ENCODE measurements around the gene KCNK15.

KCNK15 gene

DNA sequence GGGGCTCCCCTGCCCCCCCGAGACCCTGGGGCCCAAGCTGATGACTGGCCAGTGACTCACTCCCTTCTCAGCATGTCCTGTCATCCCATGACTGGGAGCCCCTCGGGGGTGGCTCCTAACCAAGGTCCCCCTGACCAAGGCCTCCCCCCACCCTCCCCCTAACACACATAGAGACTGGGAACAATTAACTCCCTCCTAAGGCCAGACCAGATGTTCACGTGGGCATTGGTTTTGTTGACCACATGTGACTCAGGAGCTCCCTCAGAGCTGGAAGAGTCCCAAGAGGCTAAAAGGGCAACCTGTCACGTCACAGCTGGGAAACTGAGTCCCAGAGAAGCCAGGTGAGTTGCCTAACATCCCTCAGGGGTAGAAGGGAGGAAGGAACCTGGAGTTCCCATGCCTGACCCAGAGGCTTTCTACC, 41.1 kb upstream of the KCNK15 start:
- no peaks in the 10 kb centered on the region for H3K9me3 ChIP-seq (ENCODE audit: control insufficient read depth, insufficient read depth, low read length)
- peaks cover 9% of the 10 kb centered on the region for H3K4me1 ChIP-seq (ENCODE audit: control insufficient read depth, insufficient read depth, low read length)
- H3K4me3 ChIP-seq (ENCODE audit: low read length), result no peak overlapping the region
- H3K27ac ChIP-seq (ENCODE audit: low read length), result no peak overlapping the region
- no peaks in the 10 kb centered on the region for H3K36me3 ChIP-seq (ENCODE audit: control insufficient read depth, insufficient read depth, low read length)
- no CpG with 5 or more reads among the region's 4 CpGs for WGBS (ENCODE audit: insufficient coverage, insufficient read length)
- DNase-seq (ENCODE audit: low read depth, low spot score), result no peak
- no peaks in the 10 kb centered on the region for H3K27me3 ChIP-seq (ENCODE audit: control insufficient read depth, insufficient read depth, low read length)

DNA sequence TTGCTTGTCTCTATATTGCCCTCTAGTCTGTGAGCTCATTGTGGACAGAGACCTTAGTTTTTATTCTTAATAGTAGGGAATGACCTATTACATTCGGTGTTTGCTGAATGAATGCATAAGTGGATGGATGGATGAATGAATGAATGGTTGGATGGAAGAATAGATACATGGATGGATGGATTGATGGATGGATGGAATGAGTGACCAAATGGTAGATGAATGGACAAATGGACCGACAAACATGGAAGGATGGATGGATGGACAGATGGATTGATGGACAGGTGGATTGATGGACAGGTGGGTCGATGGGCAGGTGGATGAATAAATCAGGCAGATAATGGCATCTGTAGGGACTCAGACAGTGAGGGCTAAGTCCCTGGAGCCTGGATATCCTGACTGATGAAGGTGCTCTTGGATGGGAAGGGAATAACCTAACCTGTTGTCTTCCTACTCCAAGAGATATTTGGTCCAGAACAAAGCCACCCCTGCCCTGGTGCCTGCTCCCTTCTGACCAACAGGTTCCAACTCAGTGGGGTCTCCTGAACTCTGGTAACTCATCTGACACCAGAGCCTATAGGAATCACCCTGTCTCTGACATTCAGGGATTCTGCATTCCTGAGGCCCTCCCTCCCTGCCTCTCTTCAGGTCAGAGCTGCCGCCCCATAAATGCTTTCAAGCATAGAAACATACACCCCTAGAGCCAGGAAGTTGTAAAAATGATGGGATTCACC, 40.1 kb upstream of the KCNK15 start:
- Histone ChIP-seq H3K27ac (ENCODE audit: low read length) (no peak overlapping the region), H3K4me1 (ENCODE audit: control insufficient read depth, insufficient read depth, low read length) (peaks cover 8% of the 10 kb centered on the region), H3K9me3 (ENCODE audit: control insufficient read depth, insufficient read depth, low read length) (no peaks in the 10 kb centered on the region), H3K27me3 (ENCODE audit: control insufficient read depth, insufficient read depth, low read length) (no peaks in the 10 kb centered on the region), H3K4me3 (ENCODE audit: low read length) (no peak overlapping the region), H3K36me3 (ENCODE audit: control insufficient read depth, insufficient read depth, low read length) (no peaks in the 10 kb centered on the region)
- WGBS (ENCODE audit: insufficient coverage, insufficient read length), result 100% methylated on average over 1 of the region's 4 CpGs
- DNase-seq (ENCODE audit: low read depth, low spot score), result no peak

DNA sequence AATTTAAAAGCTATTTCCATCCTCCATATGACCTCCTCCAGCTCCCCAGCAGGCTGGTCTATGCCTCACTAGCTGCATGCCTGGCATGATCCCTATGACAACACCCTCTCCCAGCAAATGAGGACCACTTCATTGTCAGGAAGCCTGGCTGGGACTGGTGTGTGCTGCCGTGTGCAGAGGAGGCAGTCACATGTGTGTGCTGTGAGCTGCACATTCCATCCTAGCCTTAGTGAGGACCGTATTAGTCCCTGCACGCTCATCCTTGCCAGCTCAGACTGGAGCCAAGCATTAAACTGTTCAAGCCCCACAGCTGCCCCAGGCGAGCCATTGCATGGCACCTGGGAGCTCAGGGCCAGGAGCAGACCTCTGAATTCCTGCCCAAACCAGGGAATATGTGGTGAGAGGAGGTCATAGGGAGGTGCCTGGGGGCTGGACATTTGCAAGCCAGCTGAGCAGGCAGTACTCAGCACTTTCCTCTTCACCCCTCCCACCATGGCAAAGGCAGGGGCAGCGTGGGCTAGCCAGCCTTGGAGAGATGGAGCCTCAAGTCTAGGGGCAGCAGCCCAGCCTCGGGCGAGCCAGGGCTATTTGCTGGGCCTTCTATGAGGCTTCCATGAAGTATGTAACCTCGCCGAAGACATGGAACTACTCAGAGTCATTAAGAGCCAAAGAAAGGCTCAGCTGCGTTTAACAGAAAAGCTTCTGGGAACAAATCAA, 39.2 kb upstream of the KCNK15 start:
- Histone ChIP-seq H3K4me3 (ENCODE audit: low read length) (no peak overlapping the region), H3K27ac (ENCODE audit: low read length) (no peak overlapping the region), H3K4me1 (ENCODE audit: control insufficient read depth, insufficient read depth, low read length) (peaks cover 3% of the 10 kb centered on the region), H3K27me3 (ENCODE audit: control insufficient read depth, insufficient read depth, low read length) (no peaks in the 10 kb centered on the region), H3K36me3 (ENCODE audit: control insufficient read depth, insufficient read depth, low read length) (no peaks in the 10 kb centered on the region), H3K9me3 (ENCODE audit: control insufficient read depth, insufficient read depth, low read length) (no peaks in the 10 kb centered on the region)
- no CpG with 5 or more reads among the region's 10 CpGs for WGBS (ENCODE audit: insufficient coverage, insufficient read length)
- DNase-seq (ENCODE audit: low read depth, low spot score), result no peak

DNA sequence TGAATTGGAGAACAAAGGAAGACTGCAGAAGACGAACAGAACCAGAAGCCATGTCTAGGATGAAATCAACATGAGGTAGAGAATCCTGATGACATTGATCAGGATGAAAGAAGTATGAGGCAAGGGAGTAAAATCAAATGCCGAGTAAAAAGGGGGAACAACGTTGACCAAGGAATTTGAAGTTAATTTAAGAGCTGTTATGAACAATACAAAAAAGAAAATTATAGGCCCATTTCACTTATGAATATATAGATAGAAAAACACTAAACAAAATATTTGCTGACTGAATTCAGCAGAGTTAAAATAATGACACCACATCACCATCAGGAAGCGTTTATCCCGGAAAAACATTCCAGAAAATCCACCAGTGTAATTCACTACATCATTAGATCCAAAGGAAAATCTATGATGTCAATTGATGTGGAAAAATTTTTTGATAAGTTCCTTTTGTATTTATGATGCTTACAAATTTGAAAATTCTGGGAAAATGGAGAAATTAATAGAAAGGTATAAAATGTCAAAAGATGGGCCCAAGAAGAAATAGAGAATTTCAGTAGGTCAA, 38.6 kb upstream of the KCNK15 start:
- WGBS (ENCODE audit: insufficient coverage, insufficient read length), result no CpG with 5 or more reads among the region's 5 CpGs
- no peak overlapping the region for H3K4me3 ChIP-seq (ENCODE audit: low read length)
- no peaks in the 10 kb centered on the region for H3K27me3 ChIP-seq (ENCODE audit: control insufficient read depth, insufficient read depth, low read length)
- no peaks in the 10 kb centered on the region for H3K4me1 ChIP-seq (ENCODE audit: control insufficient read depth, insufficient read depth, low read length)
- H3K27ac ChIP-seq (ENCODE audit: low read length), result no peak overlapping the region
- H3K36me3 ChIP-seq (ENCODE audit: control insufficient read depth, insufficient read depth, low read length), result no peaks in the 10 kb centered on the region
- DNase-seq (ENCODE audit: low read depth, low spot score), result no peak
- no peaks in the 10 kb centered on the region for H3K9me3 ChIP-seq (ENCODE audit: control insufficient read depth, insufficient read depth, low read length)

- no peaks in the 10 kb centered on the region for H3K9me3 ChIP-seq (ENCODE audit: control insufficient read depth, insufficient read depth, low read length)
- H3K4me1 ChIP-seq (ENCODE audit: control insufficient read depth, insufficient read depth, low read length), result no peaks in the 10 kb centered on the region
- no peak overlapping the region for H3K4me3 ChIP-seq (ENCODE audit: low read length)
- no peak overlapping the region for H3K27ac ChIP-seq (ENCODE audit: low read length)
- H3K27me3 ChIP-seq (ENCODE audit: control insufficient read depth, insufficient read depth, low read length), result no peaks in the 10 kb centered on the region
- H3K36me3 ChIP-seq (ENCODE audit: control insufficient read depth, insufficient read depth, low read length), result no peaks in the 10 kb centered on the region
- no peak for DNase-seq (ENCODE audit: low read depth, low spot score)
- WGBS (ENCODE audit: insufficient coverage, insufficient read length), result no CpG with 5 or more reads among the region's 11 CpGs
These were observed 36.3 kb upstream of the KCNK15 start for GRCh38 chr20:44709380-44709779.

DNA sequence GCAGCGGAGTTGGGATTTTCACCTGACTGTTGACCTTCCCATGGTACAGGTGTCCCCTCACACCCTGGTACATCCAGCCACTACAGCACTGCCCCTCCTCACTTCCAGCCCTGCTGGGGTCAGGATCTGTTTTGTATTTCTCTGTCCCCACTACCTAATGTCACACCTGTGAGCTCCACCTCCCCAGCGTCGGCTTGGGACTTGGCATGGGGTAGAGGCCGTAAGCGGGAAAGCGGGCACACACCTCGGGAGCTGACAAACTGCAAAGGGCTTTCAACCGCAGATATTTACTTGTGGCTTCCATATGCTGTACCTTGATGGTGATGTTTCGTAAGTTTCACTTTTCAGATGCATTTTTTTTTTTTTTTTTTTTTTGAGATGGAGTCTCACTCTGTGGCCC, 35.9 kb upstream of the KCNK15 start:
- no CpG with 5 or more reads among the region's 9 CpGs for WGBS (ENCODE audit: insufficient coverage, insufficient read length)
- Histone ChIP-seq H3K4me1 (ENCODE audit: control insufficient read depth, insufficient read depth, low read length) (no peaks in the 10 kb centered on the region; the same call in 1 of the 2 replicates), H3K27ac (ENCODE audit: low read length) (no peak overlapping the region), H3K36me3 (ENCODE audit: control insufficient read depth, insufficient read depth, low read length) (no peaks in the 10 kb centered on the region), H3K9me3 (ENCODE audit: control insufficient read depth, insufficient read depth, low read length) (no peaks in the 10 kb centered on the region), H3K4me3 (ENCODE audit: low read length) (no peak overlapping the region), H3K27me3 (ENCODE audit: control insufficient read depth, insufficient read depth, low read length) (no peaks in the 10 kb centered on the region)
- no peak for DNase-seq (ENCODE audit: low read depth, low spot score)

- no peak overlapping the region for H3K27ac ChIP-seq (ENCODE audit: low read length)
- DNase-seq (ENCODE audit: low read depth, low spot score), result no peak
- H3K36me3 ChIP-seq (ENCODE audit: control insufficient read depth, insufficient read depth, low read length), result no peaks in the 10 kb centered on the region
- no peak overlapping the region for H3K4me3 ChIP-seq (ENCODE audit: low read length)
- H3K27me3 ChIP-seq (ENCODE audit: control insufficient read depth, insufficient read depth, low read length), result no peaks in the 10 kb centered on the region
- H3K4me1 ChIP-seq (ENCODE audit: control insufficient read depth, insufficient read depth, low read length), result no peaks in the 10 kb centered on the region; the same call in 1 of the 2 replicates
- no CpG with 5 or more reads among the region's 8 CpGs for WGBS (ENCODE audit: insufficient coverage, insufficient read length)
- H3K9me3 ChIP-seq (ENCODE audit: control insufficient read depth, insufficient read depth, low read length), result no peaks in the 10 kb centered on the region
These were observed 34.4 kb upstream of the KCNK15 start for GRCh38 chr20:44711237-44711636.

- Histone ChIP-seq H3K4me3 (ENCODE audit: low read length) (no peak overlapping the region), H3K36me3 (ENCODE audit: control insufficient read depth, insufficient read depth, low read length) (no peaks in the 10 kb centered on the region), H3K27me3 (ENCODE audit: control insufficient read depth, insufficient read depth, low read length) (no peaks in the 10 kb centered on the region), H3K9me3 (ENCODE audit: control insufficient read depth, insufficient read depth, low read length) (no peaks in the 10 kb centered on the region), H3K27ac (ENCODE audit: low read length) (no peak overlapping the region), H3K4me1 (ENCODE audit: control insufficient read depth, insufficient read depth, low read length) (peaks cover 1% of the 10 kb centered on the region; the same call in 1 of the 2 replicates)
- no peak for DNase-seq (ENCODE audit: low read depth, low spot score)
- no CpG with 5 or more reads among the region's 13 CpGs for WGBS (ENCODE audit: insufficient coverage, insufficient read length)
These were observed 31.5 kb upstream of the KCNK15 start for GRCh38 chr20:44714102-44714700.

- peaks cover 1% of the 10 kb centered on the region; the same call in 1 of the 2 replicates for H3K4me1 ChIP-seq (ENCODE audit: control insufficient read depth, insufficient read depth, low read length)
- no peaks in the 10 kb centered on the region for H3K9me3 ChIP-seq (ENCODE audit: control insufficient read depth, insufficient read depth, low read length)
- no peak within 1 kb of the TSS for H3K27ac ChIP-seq (ENCODE audit: low read length)
- WGBS (ENCODE audit: insufficient coverage, insufficient read length), result no CpG with 5 or more reads among the region's 28 CpGs
- no peaks in the 10 kb centered on the region for H3K36me3 ChIP-seq (ENCODE audit: control insufficient read depth, insufficient read depth, low read length)
- no peak for DNase-seq (ENCODE audit: low read depth, low spot score)
- H3K4me3 ChIP-seq (ENCODE audit: low read length), result no peak within 1 kb of the TSS
- no peaks in the 10 kb centered on the region for H3K27me3 ChIP-seq (ENCODE audit: control insufficient read depth, insufficient read depth, low read length)
These were observed 30.8 kb upstream of the KCNK15 start, which contains the start of gene CCN5 for GRCh38 chr20:44714701-44715498. Gene CCN5 (plus strand): TSS chr20:44715369. CDS start chr20:44715391, 22 bp downstream.

Data from iPS DF 6.9 (cell line).